ENCODE measurements around the gene ALPK1. TPM values are rescaled to one million over a fixed set of nuclear protein-coding genes. Genes with fewer than 3 reads are reported as not detected.
A peak's percentile ranks its signal among the peaks of the same experiment; 100 is the strongest.

The ALPK1 gene
- total RNA-seq, 1 experiment from 2014 or later: 11.8 TPM

DNA sequence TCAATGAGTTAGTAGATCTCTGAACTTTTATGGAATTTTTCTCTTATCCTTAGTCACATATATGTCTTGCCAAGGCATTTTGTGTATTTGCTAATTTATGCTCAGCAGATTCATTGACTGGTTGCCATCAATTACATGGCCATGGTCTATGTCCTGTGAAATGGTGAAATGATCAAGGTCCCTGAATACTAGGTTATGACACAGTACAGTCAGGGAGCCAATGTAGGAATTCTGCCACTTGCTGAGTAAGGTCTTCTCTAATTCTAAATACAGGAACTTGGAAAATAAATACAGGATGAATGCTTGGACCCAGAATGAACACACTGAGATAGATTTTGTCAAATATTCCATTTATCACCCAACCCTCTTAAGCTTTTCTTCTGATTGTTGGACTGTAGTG, 35.2 kb downstream of the ALPK1 start:
- POLR2A ChIA-PET (ENCODE audit: low non-redundant PET): no interaction called here
- Histone ChIP-seq H3K27ac (ENCODE audit: low read depth, low read length, poor library complexity, severe bottlenecking) (no peak overlapping the region), H3K9me3 (ENCODE audit: low read depth, low read length, poor library complexity, severe bottlenecking) (no peaks in the 10 kb centered on the region), H3K36me3 (ENCODE audit: insufficient read depth, low read length, poor library complexity, severe bottlenecking) (no peaks in the 10 kb centered on the region), H3K4me1 (ENCODE audit: insufficient read depth, low read length, poor library complexity, severe bottlenecking) (no peaks in the 10 kb centered on the region), H3K27me3 (replicated peaks; ENCODE audit: insufficient read depth, low read depth, low read length, poor library complexity) (no peaks in the 10 kb centered on the region), H3K4me3 (ENCODE audit: low read depth, low read length, poor library complexity, severe bottlenecking) (no peak overlapping the region)
- no peak for TF ChIP-seq EZH2 (IDR thresholded peaks at IDR 0.05; ENCODE audit: borderline replicate concordance, low read depth, low read length, poor library complexity, severe bottlenecking)
- TF ChIP-seq, protein P1, sequence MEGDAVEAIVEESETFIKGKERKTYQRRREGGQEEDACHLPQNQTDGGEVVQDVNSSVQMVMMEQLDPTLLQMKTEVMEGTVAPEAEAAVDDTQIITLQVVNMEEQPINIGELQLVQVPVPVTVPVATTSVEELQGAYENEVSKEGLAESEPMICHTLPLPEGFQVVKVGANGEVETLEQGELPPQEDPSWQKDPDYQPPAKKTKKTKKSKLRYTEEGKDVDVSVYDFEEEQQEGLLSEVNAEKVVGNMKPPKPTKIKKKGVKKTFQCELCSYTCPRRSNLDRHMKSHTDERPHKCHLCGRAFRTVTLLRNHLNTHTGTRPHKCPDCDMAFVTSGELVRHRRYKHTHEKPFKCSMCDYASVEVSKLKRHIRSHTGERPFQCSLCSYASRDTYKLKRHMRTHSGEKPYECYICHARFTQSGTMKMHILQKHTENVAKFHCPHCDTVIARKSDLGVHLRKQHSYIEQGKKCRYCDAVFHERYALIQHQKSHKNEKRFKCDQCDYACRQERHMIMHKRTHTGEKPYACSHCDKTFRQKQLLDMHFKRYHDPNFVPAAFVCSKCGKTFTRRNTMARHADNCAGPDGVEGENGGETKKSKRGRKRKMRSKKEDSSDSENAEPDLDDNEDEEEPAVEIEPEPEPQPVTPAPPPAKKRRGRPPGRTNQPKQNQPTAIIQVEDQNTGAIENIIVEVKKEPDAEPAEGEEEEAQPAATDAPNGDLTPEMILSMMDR (conservative IDR thresholded peaks at IDR 0.05; ENCODE audit: low read depth, low read length): no peak
- BruUV-seq (replicated peaks): no TSS peak
- CTCF ChIA-PET: no interaction called here
- DNase-seq (ENCODE audit: low spot score): no peak
- intact Hi-C loops (cut with micrococcal nuclease; ENCODE audit: unreplicated experiment): no loop called here

DNA sequence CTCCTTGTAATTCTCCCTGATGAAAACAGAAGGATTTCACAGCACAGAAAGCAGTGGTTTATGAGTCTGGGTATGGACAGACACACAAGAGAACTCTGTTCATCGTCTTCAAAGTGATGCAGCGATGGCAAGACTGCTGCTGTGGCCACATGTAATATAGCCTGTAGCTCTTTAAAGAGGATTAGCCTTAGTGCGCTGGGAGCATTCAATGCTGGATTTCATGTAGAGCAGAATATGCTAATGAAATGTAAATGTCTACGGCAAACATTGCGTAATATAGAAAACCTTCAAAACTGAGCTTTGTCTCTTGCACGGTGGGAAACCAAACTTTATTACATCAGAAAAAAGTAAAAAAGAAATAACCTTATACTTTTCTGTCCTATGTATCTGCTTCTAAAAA, 42.9 kb downstream of the ALPK1 start:
- Histone ChIP-seq H3K4me1 (ENCODE audit: insufficient read depth, low read length, poor library complexity, severe bottlenecking) (peaks cover 28% of the 10 kb centered on the region), H3K27ac (ENCODE audit: low read depth, low read length, poor library complexity, severe bottlenecking) (peak overlapping the region; percentile 25), H3K27me3 (replicated peaks; ENCODE audit: insufficient read depth, low read depth, low read length, poor library complexity) (no peaks in the 10 kb centered on the region), H3K36me3 (ENCODE audit: insufficient read depth, low read length, poor library complexity, severe bottlenecking) (no peaks in the 10 kb centered on the region), H3K9me3 (ENCODE audit: low read depth, low read length, poor library complexity, severe bottlenecking) (no peaks in the 10 kb centered on the region), H3K4me3 (ENCODE audit: low read depth, low read length, poor library complexity, severe bottlenecking) (peak overlapping the region; percentile 16)
- TF ChIP-seq EZH2 (IDR thresholded peaks at IDR 0.05; ENCODE audit: borderline replicate concordance, low read depth, low read length, poor library complexity, severe bottlenecking): no peak
- TF ChIP-seq, protein P1 (conservative IDR thresholded peaks at IDR 0.05; ENCODE audit: low read depth, low read length): no peak
- CTCF ChIA-PET: interaction anchor here (1.1 to 1.4 kb wide), 2 partner anchors 12 to 183 kb away, joined by 7 to 9 read pairs; no protein-coding TSS in a partner anchor
- intact Hi-C loops (cut with micrococcal nuclease; ENCODE audit: unreplicated experiment): loop anchor here (5.0 kb wide), 1 partner anchor 182 kb away; no protein-coding TSS in a partner anchor
- no TSS peak for BruUV-seq (replicated peaks)
- peak; percentile 87 for DNase-seq (ENCODE audit: low spot score)
- POLR2A ChIA-PET (ENCODE audit: low non-redundant PET): interaction anchor here (0.6 kb wide), 2 partner anchors 9 to 412 kb away, joined by 3 read pairs; no protein-coding TSS in a partner anchor

DNA sequence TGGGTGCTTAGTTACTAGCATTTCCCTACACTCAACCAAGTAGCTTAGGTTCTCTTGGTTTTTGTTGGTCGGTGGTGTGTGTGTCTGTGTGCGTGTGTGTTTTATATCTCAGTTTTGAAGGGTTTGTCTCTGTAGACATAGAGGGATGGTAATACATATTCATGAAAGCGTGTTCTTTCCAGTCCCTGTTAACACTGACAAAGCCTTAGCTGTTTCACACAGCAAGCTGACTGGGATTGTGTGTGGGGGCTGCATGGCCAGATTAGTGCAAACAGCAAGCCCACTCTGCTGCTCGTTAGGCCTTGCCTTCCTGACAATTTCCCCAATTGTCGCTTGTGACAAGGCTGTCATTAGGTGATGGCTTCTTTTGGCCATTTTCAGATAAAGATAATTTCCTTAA, 43.9 kb downstream of the ALPK1 start:
- no peak for DNase-seq (ENCODE audit: low spot score)
- H3K27ac ChIP-seq (ENCODE audit: low read depth, low read length, poor library complexity, severe bottlenecking): peak overlapping the region; percentile 18
- ChIA-PET CTCF (no interaction called here), POLR2A (ENCODE audit: low non-redundant PET) (interaction anchor here (0.6 kb wide), 1 partner anchor 219 kb away, joined by 3 read pairs; no protein-coding TSS in a partner anchor)
- intact Hi-C loops (cut with micrococcal nuclease; ENCODE audit: unreplicated experiment): loop anchor here (5.0 kb wide), 1 partner anchor 181 kb away; no protein-coding TSS in a partner anchor
- no peaks in the 10 kb centered on the region for H3K9me3 ChIP-seq (ENCODE audit: low read depth, low read length, poor library complexity, severe bottlenecking)
- H3K4me3 ChIP-seq (ENCODE audit: low read depth, low read length, poor library complexity, severe bottlenecking): no peak overlapping the region
- BruUV-seq (replicated peaks): no TSS peak
- no peaks in the 10 kb centered on the region for H3K27me3 ChIP-seq (replicated peaks; ENCODE audit: insufficient read depth, low read depth, low read length, poor library complexity)
- peaks cover 28% of the 10 kb centered on the region for H3K4me1 ChIP-seq (ENCODE audit: insufficient read depth, low read length, poor library complexity, severe bottlenecking)
- TF ChIP-seq, protein P1 (conservative IDR thresholded peaks at IDR 0.05; ENCODE audit: low read depth, low read length): no peak
- TF ChIP-seq EZH2 (IDR thresholded peaks at IDR 0.05; ENCODE audit: borderline replicate concordance, low read depth, low read length, poor library complexity, severe bottlenecking): no peak
- no peaks in the 10 kb centered on the region for H3K36me3 ChIP-seq (ENCODE audit: insufficient read depth, low read length, poor library complexity, severe bottlenecking)

All from A673 (cell line).